ENCODE data around the gene AXIN2.

DNA sequence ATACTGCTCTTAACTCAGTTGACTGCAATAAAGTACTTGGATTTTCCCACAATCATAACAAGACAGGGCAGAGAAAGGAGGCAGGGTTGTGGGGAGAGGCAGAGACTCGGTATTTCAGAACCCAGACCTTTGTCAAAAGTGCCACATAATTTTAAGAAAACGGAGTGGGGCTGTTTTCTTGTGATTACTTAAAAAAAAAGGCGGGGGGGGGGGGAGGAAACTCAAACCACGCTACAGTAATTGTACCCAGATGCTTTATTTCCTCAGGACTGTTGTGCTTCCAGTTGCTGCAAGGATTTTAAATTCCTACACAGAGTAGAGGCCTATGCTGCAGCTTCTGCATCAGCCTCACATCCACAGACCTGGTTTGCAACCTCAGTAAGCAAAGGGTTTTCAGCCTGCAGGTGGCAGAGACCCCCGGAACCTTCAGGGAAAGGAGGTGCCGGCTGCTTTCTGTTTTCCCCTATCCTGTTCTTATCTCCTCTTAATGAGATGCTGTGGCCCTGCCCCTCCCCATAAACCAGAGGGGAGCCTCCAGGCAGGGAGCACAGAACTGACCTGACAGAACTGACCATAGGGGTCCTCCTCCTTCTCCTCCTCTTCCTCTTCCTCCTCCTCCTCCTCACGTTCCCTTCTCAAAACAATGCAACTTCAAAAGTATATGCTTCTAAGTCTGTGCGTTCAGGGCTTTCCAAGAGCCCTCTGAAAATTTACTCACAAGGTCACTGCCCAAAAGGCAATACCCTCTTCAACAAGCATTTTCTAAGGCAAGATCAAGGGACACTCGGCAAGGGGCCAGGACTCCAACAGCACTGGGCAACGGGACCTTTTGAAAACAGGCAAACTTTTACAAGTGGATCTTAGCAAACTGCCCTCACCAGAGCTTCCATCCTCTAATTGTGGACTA is 7.5 kb downstream of the AXIN2 start:
- TF ChIP-seq CTCF (IDR thresholded peaks at IDR 0.05; ENCODE audit: insufficient read depth, low read length): no peak
- TF ChIP-seq SPI1 (IDR thresholded peaks at IDR 0.05; ENCODE audit: borderline replicate concordance, low read depth): no peak
- TF ChIP-seq POLR2AphosphoS5 (IDR thresholded peaks at IDR 0.05; ENCODE audit: low read depth): no peak
- TF ChIP-seq, protein P1, sequence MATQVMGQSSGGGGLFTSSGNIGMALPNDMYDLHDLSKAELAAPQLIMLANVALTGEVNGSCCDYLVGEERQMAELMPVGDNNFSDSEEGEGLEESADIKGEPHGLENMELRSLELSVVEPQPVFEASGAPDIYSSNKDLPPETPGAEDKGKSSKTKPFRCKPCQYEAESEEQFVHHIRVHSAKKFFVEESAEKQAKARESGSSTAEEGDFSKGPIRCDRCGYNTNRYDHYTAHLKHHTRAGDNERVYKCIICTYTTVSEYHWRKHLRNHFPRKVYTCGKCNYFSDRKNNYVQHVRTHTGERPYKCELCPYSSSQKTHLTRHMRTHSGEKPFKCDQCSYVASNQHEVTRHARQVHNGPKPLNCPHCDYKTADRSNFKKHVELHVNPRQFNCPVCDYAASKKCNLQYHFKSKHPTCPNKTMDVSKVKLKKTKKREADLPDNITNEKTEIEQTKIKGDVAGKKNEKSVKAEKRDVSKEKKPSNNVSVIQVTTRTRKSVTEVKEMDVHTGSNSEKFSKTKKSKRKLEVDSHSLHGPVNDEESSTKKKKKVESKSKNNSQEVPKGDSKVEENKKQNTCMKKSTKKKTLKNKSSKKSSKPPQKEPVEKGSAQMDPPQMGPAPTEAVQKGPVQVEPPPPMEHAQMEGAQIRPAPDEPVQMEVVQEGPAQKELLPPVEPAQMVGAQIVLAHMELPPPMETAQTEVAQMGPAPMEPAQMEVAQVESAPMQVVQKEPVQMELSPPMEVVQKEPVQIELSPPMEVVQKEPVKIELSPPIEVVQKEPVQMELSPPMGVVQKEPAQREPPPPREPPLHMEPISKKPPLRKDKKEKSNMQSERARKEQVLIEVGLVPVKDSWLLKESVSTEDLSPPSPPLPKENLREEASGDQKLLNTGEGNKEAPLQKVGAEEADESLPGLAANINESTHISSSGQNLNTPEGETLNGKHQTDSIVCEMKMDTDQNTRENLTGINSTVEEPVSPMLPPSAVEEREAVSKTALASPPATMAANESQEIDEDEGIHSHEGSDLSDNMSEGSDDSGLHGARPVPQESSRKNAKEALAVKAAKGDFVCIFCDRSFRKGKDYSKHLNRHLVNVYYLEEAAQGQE (IDR thresholded peaks at IDR 0.05; ENCODE audit: insufficient replicate concordance, low read depth): no peak
- no peak for TF ChIP-seq GABPA (IDR thresholded peaks at IDR 0.05; ENCODE audit: low read depth)
